G401 (cell line): ENCODE measurements around the gene TDP1. TPM values are rescaled to one million over a fixed set of nuclear protein-coding genes. Genes with fewer than 3 reads are reported as not detected.
"Not testable (repeated sequence)": the region's sequence is repeated elsewhere in the genome, so short reads cannot be mapped to it uniquely, and the experiment has no call there.

Experiments
- DNase-seq: peaks from one replicate; pipeline ENCODE4 v3.0.0-alpha.2; 2015; ENCODE audit warnings: low spot score
- in situ Hi-C: cut with HindIII; loops from 2 replicates; pipeline ENCODE4 v1.10.0; 2016; ENCODE audit warnings: low sequenced_read_pairs, mixed read lengths
- total RNA-seq: library from RNA; depleted of rRNA; stranded (reverse); fragments of >200 nt; shearing (Covaris generic); gene quantifications from 2 replicates; pipeline ENCODE4 v1.2.3, GENCODE V29; 2014

TDP1 gene
- total RNA-seq, 1 experiment from 2014 or later, result 62.4 TPM

- in situ Hi-C loops, result no loop called here
- DNase-seq, result no peak
Measured at GRCh38 chr14:89983375-89983774, 27.6 kb downstream of the TDP1 start.

DNA sequence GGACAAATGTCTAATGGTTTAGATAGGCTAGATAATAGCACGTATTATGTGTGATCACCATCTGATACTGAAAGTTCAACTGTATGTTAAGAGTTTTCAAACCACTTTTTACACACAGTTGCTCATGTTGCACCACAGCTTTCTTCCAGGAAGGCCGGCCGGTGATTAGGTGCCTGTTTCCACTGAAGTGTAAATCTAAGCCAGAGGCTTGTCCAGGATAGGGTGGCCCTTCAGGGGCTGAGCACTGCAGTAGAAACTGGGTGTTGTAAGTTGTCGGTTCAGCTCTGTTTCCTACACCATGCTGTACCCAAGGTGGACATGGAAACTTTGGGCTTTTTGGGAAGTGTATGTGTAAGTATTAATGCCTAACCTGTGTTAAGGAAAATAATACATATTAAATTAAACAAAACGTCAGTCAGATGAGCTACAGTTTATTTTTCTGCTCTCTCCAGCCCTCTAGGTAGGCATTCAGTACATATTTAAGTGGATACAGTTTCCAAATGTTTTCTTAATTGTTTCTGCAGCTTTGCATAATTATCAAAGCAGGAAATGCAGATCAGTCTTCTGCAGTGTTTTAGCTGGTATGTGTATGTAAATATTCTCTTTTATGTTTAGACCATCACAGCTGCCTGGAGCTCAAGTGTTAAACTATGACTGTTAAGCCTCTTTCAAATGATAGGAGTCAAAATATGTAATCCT lies 30.9 kb downstream of the TDP1 start:
- in situ Hi-C loops, result no loop called here

DNA sequence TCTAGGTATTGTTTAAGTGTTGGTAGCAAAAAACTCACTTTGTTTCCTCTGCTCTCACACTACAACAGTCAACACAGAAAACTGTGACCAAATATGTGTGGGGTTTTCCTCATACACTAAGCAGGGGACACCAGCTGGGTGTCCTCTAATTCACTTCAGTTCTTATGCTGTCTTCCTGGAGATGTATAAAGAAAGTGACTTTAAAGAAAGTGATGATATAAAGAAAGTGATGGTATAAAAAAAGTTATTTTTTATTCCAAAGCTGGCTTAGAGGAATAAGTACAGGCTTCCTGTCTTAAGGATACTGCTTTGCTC lies 31.4 kb downstream of the TDP1 start:
- no peak for DNase-seq
- in situ Hi-C loops, result no loop called here

More for the DNA sequence above, 30.9 kb downstream of the TDP1 start:
- DNase-seq, result no peak

DNA sequence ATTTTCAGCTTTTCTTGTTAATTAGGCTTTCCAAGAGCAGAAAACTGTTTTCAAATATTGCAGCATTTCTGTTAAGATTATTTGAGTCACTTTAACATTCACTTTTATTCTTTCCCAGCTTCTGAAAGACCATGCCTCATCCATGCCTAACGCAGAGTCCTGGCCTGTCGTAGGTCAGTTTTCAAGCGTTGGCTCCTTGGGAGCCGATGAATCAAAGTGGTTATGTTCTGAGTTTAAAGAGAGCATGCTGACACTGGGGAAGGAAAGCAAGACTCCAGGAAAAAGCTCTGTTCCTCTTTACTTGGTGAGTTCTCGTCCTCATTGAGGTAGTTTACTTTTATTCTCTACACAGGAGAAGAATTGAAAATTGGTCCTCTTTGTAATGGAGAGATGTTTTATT lies 33.1 kb downstream of the TDP1 start:
- DNase-seq, result no peak
- in situ Hi-C loops, result no loop called here

DNA sequence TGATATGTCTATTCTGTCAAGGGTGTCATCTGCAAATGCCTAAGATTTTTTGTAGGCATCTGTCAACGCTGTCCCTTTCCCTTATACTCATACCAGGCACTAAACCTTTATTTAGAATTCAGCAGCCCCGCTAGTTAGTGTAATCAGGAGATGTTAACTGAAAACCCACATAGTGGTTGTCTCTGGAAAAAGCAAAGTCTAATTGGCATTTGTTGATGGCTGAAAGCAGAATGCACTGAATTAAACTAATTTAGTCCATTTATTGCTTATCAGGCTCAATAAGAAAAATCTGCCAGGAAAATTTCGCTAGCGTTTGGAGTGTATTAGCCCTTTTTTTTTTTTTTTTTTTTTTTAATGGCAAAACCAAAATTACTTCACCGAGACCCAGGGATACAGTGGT lies 34.5 kb downstream of the TDP1 start:
- no peak for DNase-seq
- in situ Hi-C loops, result no loop called here

DNA sequence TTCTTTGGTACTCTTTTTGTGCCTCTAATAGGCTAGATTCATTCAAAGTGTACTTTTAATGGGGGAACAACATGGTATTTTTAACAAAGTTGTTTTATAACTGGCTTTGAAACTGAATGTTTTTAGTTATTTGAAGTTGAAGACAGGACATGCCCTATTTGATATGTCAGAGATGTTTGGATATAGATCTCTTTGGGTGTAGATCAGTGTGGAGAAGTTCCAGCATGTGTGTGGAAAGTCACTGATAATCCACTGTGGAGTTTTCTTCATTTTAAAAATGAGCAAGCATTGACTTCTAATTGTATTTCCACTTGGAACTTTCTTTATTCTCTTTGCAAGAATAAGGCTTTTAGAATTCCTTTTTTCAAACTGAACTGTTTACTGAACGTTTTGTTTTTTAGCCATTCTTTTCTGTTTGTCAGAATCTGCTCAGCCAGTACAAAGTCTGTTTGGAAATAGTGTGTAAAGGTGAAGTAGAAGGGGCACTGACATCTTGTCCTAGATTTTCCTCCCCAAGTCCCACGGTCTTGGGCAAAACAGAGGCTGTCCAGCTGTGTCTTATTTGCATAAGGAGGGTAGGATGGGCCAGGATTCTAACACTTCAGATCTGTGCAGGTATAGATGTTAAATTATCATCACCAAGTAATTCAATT lies 35.0 kb downstream of the TDP1 start:
- no peak for DNase-seq
- in situ Hi-C loops, result no loop called here

- DNase-seq, result no peak
- in situ Hi-C loops, result no loop called here
Measured at GRCh38 chr14:89992273-89992672, 36.5 kb downstream of the TDP1 start.

- DNase-seq, result no peak
- in situ Hi-C loops, result no loop called here
Measured at GRCh38 chr14:89996963-89997362, 41.2 kb downstream of the TDP1 start.

DNA sequence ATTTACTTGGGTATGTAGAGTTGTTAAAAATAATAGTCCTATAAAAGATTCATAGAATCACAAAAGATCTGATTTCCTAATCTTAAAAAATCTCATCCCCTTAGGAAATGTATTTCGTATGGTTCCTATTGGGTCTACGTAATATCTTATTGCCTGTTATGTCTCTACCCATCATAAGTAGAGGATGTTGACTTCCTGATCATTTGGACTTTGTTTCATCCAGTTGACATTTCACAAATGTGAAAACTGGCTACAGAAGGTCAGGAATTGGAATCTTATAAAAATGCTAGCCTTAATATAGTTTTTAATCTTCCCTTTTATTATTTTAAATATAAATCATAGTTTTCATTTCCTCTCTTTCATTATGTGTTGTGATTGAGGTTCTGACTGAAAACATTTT lies 45.2 kb downstream of the TDP1 start:
- in situ Hi-C loops, result no loop called here
- DNase-seq, result no peak

- no peak for DNase-seq
- in situ Hi-C loops, result no loop called here
Measured at GRCh38 chr14:90003526-90004307, 48.0 kb downstream of the TDP1 start.

- in situ Hi-C loops, result no loop called here
- DNase-seq, result no peak
Measured at GRCh38 chr14:90005441-90005840, 49.7 kb downstream of the TDP1 start.

GRCh38 chr14:90005939-90006530 lies 50.3 kb downstream of the TDP1 start:
- in situ Hi-C loops, result no loop called here

DNA sequence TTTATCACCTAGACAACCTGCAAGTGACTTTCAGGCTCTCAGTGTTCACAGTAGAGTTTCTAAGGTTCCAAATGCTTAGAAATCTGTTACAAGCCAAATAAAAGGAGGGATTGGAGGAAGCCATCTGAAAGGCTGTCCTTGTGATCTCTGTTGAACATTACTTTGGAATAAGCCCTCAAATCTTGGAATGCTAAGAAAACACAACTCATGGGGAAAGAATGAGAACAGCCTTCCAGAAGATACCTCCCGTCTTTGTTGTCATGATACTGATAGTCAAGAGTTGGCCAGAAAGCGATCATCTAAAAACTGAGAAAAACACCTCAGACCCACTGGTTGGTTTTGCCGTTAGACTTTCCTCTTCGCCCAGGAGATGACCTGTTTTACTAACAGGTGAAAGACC lies 61.6 kb downstream of the TDP1 start:
- DNase-seq, result no peak
- in situ Hi-C loops, result no loop called here

More at GRCh38 chr14:90005939-90006530, 50.3 kb downstream of the TDP1 start:
- no peak for DNase-seq

DNA sequence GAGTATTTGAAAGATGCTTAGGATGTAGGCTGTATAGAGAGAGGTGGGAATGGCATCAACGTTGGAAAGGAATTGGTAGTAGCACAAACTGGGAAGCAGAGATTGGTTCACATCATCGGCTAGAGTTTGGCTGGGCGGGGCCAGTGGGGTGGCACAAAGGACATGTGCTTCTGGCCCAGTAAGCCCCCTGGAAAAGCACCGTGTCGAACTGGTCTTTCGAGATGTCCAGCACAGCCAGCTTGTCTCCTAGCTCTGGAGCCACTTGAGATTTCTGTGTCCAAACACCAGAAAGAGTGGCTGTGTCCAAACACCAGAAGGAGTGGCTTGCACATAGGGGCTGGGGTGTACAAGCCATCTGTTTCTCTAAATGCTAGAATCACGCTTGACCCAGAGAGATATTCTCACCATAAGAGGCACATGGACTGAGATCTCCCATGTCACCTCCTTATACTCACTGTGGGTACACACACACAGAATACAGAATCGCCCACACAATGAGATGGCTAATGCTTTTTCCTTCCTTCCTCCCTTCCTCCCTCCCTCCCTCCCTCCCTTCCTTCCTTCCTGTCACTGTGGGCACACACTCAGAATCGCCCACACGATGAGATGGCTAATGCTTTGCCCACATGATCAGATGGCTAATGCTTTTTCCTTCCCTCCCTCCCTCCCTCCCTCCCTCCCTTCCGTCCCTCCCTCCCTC lies 64.2 kb downstream of the TDP1 start:
- no peak for DNase-seq
- in situ Hi-C loops, result no loop called here

GRCh38 chr14:90023176-90023896 lies 67.6 kb downstream of the TDP1 start:
- in situ Hi-C loops, result no loop called here
- no peak for DNase-seq

- no peak for DNase-seq
- in situ Hi-C loops, result no loop called here
Measured at GRCh38 chr14:90024910-90025309, 69.2 kb downstream of the TDP1 start.

GRCh38 chr14:90026608-90027007 lies 70.9 kb downstream of the TDP1 start:
- DNase-seq, in situ Hi-C loops: not testable (repeated sequence)

DNA sequence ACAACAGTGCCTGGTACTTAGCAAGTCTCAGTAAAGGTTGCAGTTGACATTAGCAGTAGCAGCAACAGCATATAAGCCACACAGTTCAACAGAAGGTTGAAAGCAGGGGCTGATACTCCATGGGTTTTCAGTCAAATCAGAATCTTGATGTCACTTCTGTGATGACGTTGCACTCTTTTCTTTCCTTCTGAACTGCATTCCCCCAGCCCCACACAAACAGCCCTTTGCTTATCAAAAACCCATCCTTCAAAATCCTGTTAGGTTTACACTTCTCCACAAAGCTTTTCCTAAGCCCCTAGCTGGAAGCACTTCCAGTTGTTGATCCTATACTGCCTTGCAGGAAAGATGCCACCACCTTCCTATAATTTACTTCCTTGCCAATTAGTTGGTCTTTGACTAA lies 72.1 kb downstream of the TDP1 start:
- no peak for DNase-seq
- in situ Hi-C loops, result no loop called here

DNA sequence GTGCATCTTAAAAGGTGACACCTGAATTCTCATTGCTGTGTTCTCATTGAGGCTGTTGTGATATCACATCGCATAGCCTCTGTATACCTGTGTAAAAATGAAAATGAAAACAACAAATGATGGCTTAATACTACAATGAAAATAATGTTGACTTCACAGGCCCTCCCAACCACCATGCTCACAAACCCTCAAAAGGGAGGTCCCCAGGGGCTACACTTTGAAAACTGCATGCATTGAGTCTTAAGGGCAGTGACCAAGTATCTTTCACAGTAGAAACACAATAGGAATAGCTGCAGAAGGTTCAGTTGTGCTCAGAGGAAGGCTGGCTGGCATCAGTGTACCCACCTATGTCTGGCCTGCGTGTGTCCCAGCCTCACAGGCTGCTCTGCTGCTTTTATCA lies 78.4 kb downstream of the TDP1 start:
- DNase-seq, result no peak
- in situ Hi-C loops, result no loop called here
